PFSK-1 (cell line): ENCODE data around the gene DPF3.

Experiments used
- FOXP2 ChIP-seq: optimal IDR thresholded peaks from 2 replicates; pipeline ENCODE3; 2011; ENCODE audit warnings: borderline replicate concordance, control low read depth, inconsistent platforms; ENCODE audit not compliant: insufficient read depth; ENCODE audit errors: extremely low read length, extremely low read depth
- POLR2AphosphoS5 ChIP-seq: IDR thresholded peaks from 2 replicates; pipeline ENCODE4 v1.6.1; 2012; ENCODE audit warnings: low read depth, mild to moderate bottlenecking, control low read depth, low read length, moderate library complexity
- REST ChIP-seq, 2 experiments: IDR thresholded peaks; 2 replicates each; pipeline versions ENCODE4 v1.6.1 to v1.8.0; 2011 to 2012; ENCODE audit warnings: low read depth in 2 of 2, low read length in 2 of 2, control low read depth in 1 of 2, inconsistent platforms in 1 of 2, mild to moderate bottlenecking in 1 of 2, moderate library complexity in 1 of 2; ENCODE audit not compliant: insufficient read depth in 1 of 2
- SIN3A ChIP-seq: IDR thresholded peaks from 2 replicates; pipeline ENCODE4 v1.6.1; 2012; ENCODE audit warnings: mild to moderate bottlenecking, low read length, moderate library complexity, borderline replicate concordance; ENCODE audit not compliant: insufficient read depth
- TAF1 ChIP-seq: IDR thresholded peaks from 2 replicates; pipeline ENCODE4 v1.6.1; 2012; ENCODE audit warnings: low read length, control low read depth, borderline replicate concordance; ENCODE audit not compliant: insufficient read depth

DPF3 gene

GRCh38 chr14:72849222-72849621 is 44.7 kb downstream of the DPF3 start:
- TF ChIP-seq REST (IDR thresholded peaks at IDR 0.05; ENCODE audit: insufficient read depth in 1 of 2, low read depth in 2 of 2, low read length in 2 of 2), result no peak

DNA sequence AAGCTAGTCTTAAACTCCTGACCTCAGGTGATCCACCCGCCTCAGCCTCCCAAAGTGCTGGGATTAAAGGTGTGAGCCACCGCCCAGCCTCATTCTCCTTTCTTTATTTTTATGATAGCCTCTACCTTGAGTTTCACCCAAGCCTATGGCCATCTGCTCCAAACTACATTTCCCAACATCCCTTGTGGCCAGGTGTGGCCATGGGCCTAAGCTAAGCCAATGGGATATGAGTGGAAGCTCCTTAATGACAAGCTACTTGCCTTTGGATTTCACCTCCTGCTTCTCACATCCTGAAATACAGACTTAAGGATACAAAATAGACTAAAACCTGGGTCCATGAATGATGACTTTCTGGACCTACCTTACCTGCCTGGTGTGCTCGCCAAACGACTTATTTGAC is 46.2 kb downstream of the DPF3 start:
- TF ChIP-seq FOXP2 (no peak), REST (IDR thresholded peaks at IDR 0.05; ENCODE audit: insufficient read depth in 1 of 2, low read depth in 2 of 2, low read length in 2 of 2) (no peak), POLR2AphosphoS5 (no peak), SIN3A (no peak), TAF1 (no peak)

DNA sequence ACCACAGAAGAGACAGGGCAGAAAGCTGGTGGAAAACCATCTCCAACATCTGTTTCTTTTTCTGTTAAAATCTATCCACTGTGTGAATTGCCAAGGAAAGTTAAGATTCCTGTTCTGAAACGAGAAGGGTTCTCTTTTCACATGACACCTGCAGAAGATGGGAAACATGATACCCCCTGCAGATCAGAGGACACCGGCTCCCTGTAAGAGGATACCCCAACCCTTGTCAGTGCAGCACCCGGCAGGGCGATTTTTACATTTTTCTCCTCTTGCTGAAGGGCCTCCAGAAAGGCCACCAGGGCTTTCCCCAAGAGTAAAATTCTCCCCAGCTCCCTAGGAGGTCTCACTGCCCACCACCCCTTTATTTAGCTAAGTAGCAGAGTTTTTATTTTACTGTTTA is 48.2 kb downstream of the DPF3 start:
- no peak for TF ChIP-seq SIN3A
- no peak for TF ChIP-seq POLR2AphosphoS5
- no peak for TF ChIP-seq FOXP2
- no peak for TF ChIP-seq TAF1
- no peak for TF ChIP-seq REST (IDR thresholded peaks at IDR 0.05; ENCODE audit: insufficient read depth in 1 of 2, low read depth in 2 of 2, low read length in 2 of 2)

DNA sequence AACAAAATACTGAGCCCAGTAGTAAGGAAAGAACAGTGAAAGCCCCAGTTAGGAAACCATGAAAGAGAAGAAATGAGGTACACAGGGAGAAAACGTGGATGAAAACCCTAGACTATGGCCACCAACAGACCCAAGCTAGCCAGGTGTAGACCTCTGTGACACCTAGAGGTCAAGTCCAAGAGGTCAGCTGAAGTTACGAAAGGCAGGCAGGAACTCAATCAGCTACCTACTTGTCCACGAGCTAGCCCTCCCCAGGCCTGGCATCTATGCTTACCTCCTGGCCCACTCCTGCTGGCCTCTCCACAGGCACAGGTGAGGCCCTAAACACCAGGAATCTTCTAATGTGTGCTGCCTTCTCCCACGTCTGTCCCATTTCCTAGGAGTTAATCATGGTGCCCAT is 48.7 kb downstream of the DPF3 start:
- TF ChIP-seq TAF1, result no peak
- no peak for TF ChIP-seq POLR2AphosphoS5
- no peak for TF ChIP-seq SIN3A
- no peak for TF ChIP-seq FOXP2
- no peak for TF ChIP-seq REST (IDR thresholded peaks at IDR 0.05; ENCODE audit: insufficient read depth in 1 of 2, low read depth in 2 of 2, low read length in 2 of 2)

GRCh38 chr14:72844524-72844923 is 49.4 kb downstream of the DPF3 start:
- TF ChIP-seq POLR2AphosphoS5, result no peak
- no peak for TF ChIP-seq FOXP2
- TF ChIP-seq REST (IDR thresholded peaks at IDR 0.05; ENCODE audit: insufficient read depth in 1 of 2, low read depth in 2 of 2, low read length in 2 of 2), result no peak
- TF ChIP-seq SIN3A, result no peak
- TF ChIP-seq TAF1, result no peak
